Activated CD4-positive, alpha-beta T cell treated with anti-CD3 and anti-CD28 coated beads for 36 hours (primary cell): Measurements from ENCODE around the gene HRAS. TPM values are rescaled to one million over a fixed set of nuclear protein-coding genes. Genes with fewer than 3 reads are reported as not detected.

ENCODE experiments used
- ATAC-seq: fragments of 200-7000 bp; cut with Tn5 transposase; one replicate; pipeline ENCODE4 v1.10.0; 2021; ENCODE audit warnings: mild to moderate bottlenecking, moderate library complexity
- CTCF ChIA-PET: fragments of 350-600 bp; sonication (Branson Sonifier 250); formaldehyde crosslinking; loops from one replicate; lab custom pipeline; 2021; ENCODE audit warnings: antibody characterized with exemption; lab: Charles Lee
- POLR2A ChIA-PET: fragments of 350-600 bp; sonication (Branson Sonifier 250); formaldehyde crosslinking; loops from one replicate; lab custom pipeline; 2021; ENCODE audit warnings: antibody characterized with exemption, inconsistent platforms; lab: Charles Lee
- DNase-seq: peaks from one replicate; pipeline ENCODE4 v3.0.0-alpha.2; 2020
- H3K27ac Mint-ChIP-seq: one replicate; pipeline ENCODE4 v1.8.0; 2021; ENCODE audit warnings: mixed read lengths
- H3K27me3 Mint-ChIP-seq: one replicate; pipeline ENCODE4 v1.8.0; 2021; ENCODE audit warnings: mixed read lengths
- H3K36me3 Mint-ChIP-seq: one replicate; pipeline ENCODE4 v1.8.0; 2021; ENCODE audit warnings: low read depth, mixed read lengths
- H3K4me1 Mint-ChIP-seq: one replicate; pipeline ENCODE4 v1.8.0; 2021; ENCODE audit warnings: mixed read lengths
- H3K4me3 Mint-ChIP-seq: one replicate; pipeline ENCODE4 v1.8.0; 2021; ENCODE audit warnings: mild to moderate bottlenecking, moderate library complexity, mixed read lengths
- H3K9me3 Mint-ChIP-seq: one replicate; pipeline ENCODE4 v1.8.0; 2021; ENCODE audit warnings: low read depth, mixed read lengths
- intact Hi-C, 2 experiments: fragments of 100-400 bp; cut with DNase I in 1 of 2; cut with micrococcal nuclease in 1 of 2; formaldehyde crosslinking; loops; one replicate each; pipeline versions ENCODE4 v1.14.2 to v1.15.1; 2022 to 2024; cut with DNase I, micrococcal nuclease
- total RNA-seq, 2 experiments: library from RNA; stranded (reverse); gene quantifications; one replicate each; pipeline ENCODE4 v1.2.3, GENCODE V29; 2021

The HRAS gene
- 10 to 100 TPM; 26.8 to 41.9 TPM for total RNA-seq

GRCh38 chr11:535519-536454 is at the start of gene HRAS:
Gene HRAS (minus strand): TSS chr11:535576.
- H3K27me3 Mint-ChIP-seq, result no peaks in the 10 kb centered on the region
- ATAC-seq (peak; percentile 93), DNase-seq (peak; percentile 98)
- no peaks in the 10 kb centered on the region for H3K9me3 Mint-ChIP-seq
- POLR2A ChIA-PET, result interaction anchor here (0.7 to 1.2 kb wide), 4 partner anchors 17 to 328 kb away, joined by 3 to 6 read pairs (median 4); partner anchors contain the start of genes BET1L and RIC8A
- CTCF ChIA-PET, result interaction anchor here (0.6 to 1.4 kb wide), 11 partner anchors 10 to 785 kb away, joined by 3 to 7 read pairs (median 4); no protein-coding TSS in a partner anchor
- H3K27ac Mint-ChIP-seq, result peak within 1 kb of the TSS; percentile 81
- H3K4me1 Mint-ChIP-seq, result peaks cover 17% of the 10 kb centered on the region
- peaks cover 1% of the 10 kb centered on the region for H3K36me3 Mint-ChIP-seq
- intact Hi-C loops, result loop anchor here (1.0 to 5.0 kb wide), 16 partner anchors 17 to 375 kb away; partner anchors contain the start of genes CHID1 (in 1 of the 2), DEAF1 (in 1 of the 2), IRF7 (in 1 of the 2) and LMNTD2 (in 1 of the 2)
- peak within 1 kb of the TSS; percentile 79 for H3K4me3 Mint-ChIP-seq

- Mint-ChIP-seq H3K27ac (peak overlapping the region; percentile 10), H3K4me3 (no peak overlapping the region), H3K4me1 (peaks cover 37% of the 10 kb centered on the region), H3K27me3 (no peaks in the 10 kb centered on the region), H3K9me3 (no peaks in the 10 kb centered on the region), H3K36me3 (peaks cover 43% of the 10 kb centered on the region)
- ChIA-PET CTCF (interaction anchor here (1.3 kb wide), 1 partner anchor 30 kb away, joined by 3 read pairs; no protein-coding TSS in a partner anchor), POLR2A (interaction anchor here (0.7 kb wide), 1 partner anchor 17 kb away, joined by 3 read pairs; no protein-coding TSS in a partner anchor)
- intact Hi-C loops, result no loop called here
- DNase-seq (no peak), ATAC-seq (no peak)
These were observed 48.9 kb upstream of the HRAS start for GRCh38 chr11:584287-584686.

GRCh38 chr11:581752-582151 is 46.4 kb upstream of the HRAS start:
- Mint-ChIP-seq H3K27ac (no peak overlapping the region), H3K36me3 (peaks cover 29% of the 10 kb centered on the region), H3K4me1 (peaks cover 42% of the 10 kb centered on the region), H3K9me3 (no peaks in the 10 kb centered on the region), H3K27me3 (no peaks in the 10 kb centered on the region), H3K4me3 (no peak overlapping the region)
- DNase-seq (no peak), ATAC-seq (no peak)
- ChIA-PET CTCF (no interaction called here), POLR2A (no interaction called here)
- intact Hi-C loops, result no loop called here

- CTCF ChIA-PET, result interaction anchor here (0.6 kb wide), 1 partner anchor 178 kb away, joined by 3 read pairs; no protein-coding TSS in a partner anchor
These were observed 46.0 kb upstream of the HRAS start for GRCh38 chr11:581342-581741.

GRCh38 chr11:579830-580601 is 44.6 kb upstream of the HRAS start:
- H3K9me3 Mint-ChIP-seq, result no peaks in the 10 kb centered on the region
- ChIA-PET CTCF (no interaction called here), POLR2A (no interaction called here)
- no peak for DNase-seq
- H3K4me3 Mint-ChIP-seq, result no peak overlapping the region
- intact Hi-C loops, result loop anchor here (5.0 to 10.0 kb wide), 2 partner anchors 215 to 313 kb away; partner anchors contain the start of genes CEND1 (in 1 of the 2) and SLC25A22 (in 1 of the 2)
- peaks cover 23% of the 10 kb centered on the region for H3K36me3 Mint-ChIP-seq
- peaks cover 39% of the 10 kb centered on the region for H3K4me1 Mint-ChIP-seq
- no peak overlapping the region for H3K27ac Mint-ChIP-seq
- peaks cover 2% of the 10 kb centered on the region for H3K27me3 Mint-ChIP-seq
- no peak for ATAC-seq

More at GRCh38 chr11:581342-581741, 46.0 kb upstream of the HRAS start:
- intact Hi-C loops, result no loop called here
- Mint-ChIP-seq H3K9me3 (no peaks in the 10 kb centered on the region), H3K27ac (peak overlapping the region; percentile 37), H3K4me1 (peaks cover 39% of the 10 kb centered on the region), H3K36me3 (peaks cover 26% of the 10 kb centered on the region), H3K27me3 (no peaks in the 10 kb centered on the region), H3K4me3 (no peak overlapping the region)
- DNase-seq, result no peak
- POLR2A ChIA-PET, result no interaction called here
- ATAC-seq, result no peak

- peak overlapping the region; percentile 86 for H3K4me3 Mint-ChIP-seq
- POLR2A ChIA-PET, result interaction anchor here (0.6 to 1.5 kb wide), 3 partner anchors 9 to 178 kb away, joined by 3 to 9 read pairs (median 8); no protein-coding TSS in a partner anchor
- ATAC-seq (no peak), DNase-seq (no peak)
- peak overlapping the region; percentile 83 for H3K27ac Mint-ChIP-seq
- intact Hi-C loops, result loop anchor here (5.0 to 10.0 kb wide), 2 partner anchors 216 to 311 kb away; partner anchors contain the start of genes CEND1 (in 1 of the 2) and SLC25A22 (in 1 of the 2)
- H3K36me3 Mint-ChIP-seq, result peaks cover 21% of the 10 kb centered on the region
- peaks cover 10% of the 10 kb centered on the region for H3K27me3 Mint-ChIP-seq
- no peaks in the 10 kb centered on the region for H3K9me3 Mint-ChIP-seq
- H3K4me1 Mint-ChIP-seq, result peaks cover 50% of the 10 kb centered on the region
- CTCF ChIA-PET, result interaction anchor here (0.5 to 0.8 kb wide), 4 partner anchors 26 to 347 kb away, joined by 3 to 4 read pairs (median 3); partner anchors contain the start of gene AP2A2
These were observed 43.1 kb upstream of the HRAS start for GRCh38 chr11:578276-579035.

GRCh38 chr11:577611-577894 is 42.2 kb upstream of the HRAS start:
- Mint-ChIP-seq H3K4me1 (peaks cover 50% of the 10 kb centered on the region), H3K27me3 (peaks cover 10% of the 10 kb centered on the region), H3K9me3 (no peaks in the 10 kb centered on the region), H3K36me3 (peaks cover 18% of the 10 kb centered on the region), H3K4me3 (peak overlapping the region; percentile 86), H3K27ac (peak overlapping the region; percentile 83)
- ChIA-PET POLR2A (interaction anchor here (1.5 kb wide), 1 partner anchor 10 kb away, joined by 9 read pairs; no protein-coding TSS in a partner anchor), CTCF (interaction anchor here (0.8 kb wide), 1 partner anchor 348 kb away, joined by 3 read pairs; the partner anchor contains the start of gene AP2A2)
- intact Hi-C loops, result loop anchor here (2.0 to 10.0 kb wide), 3 partner anchors 17 to 310 kb away; partner anchors contain the start of genes CEND1 (in 1 of the 2), LMNTD2 (in 1 of the 2), RASSF7 (in 1 of the 2) and SLC25A22 (in 1 of the 2)
- DNase-seq, result peak; percentile 5
- ATAC-seq, result no peak

- Mint-ChIP-seq H3K4me1 (peaks cover 50% of the 10 kb centered on the region), H3K27ac (peak overlapping the region; percentile 83), H3K27me3 (peaks cover 10% of the 10 kb centered on the region), H3K9me3 (no peaks in the 10 kb centered on the region), H3K36me3 (peaks cover 18% of the 10 kb centered on the region), H3K4me3 (peak overlapping the region; percentile 86)
- ChIA-PET POLR2A (interaction anchor here (1.5 kb wide), 2 partner anchors 11 kb away, joined by 9 to 10 read pairs; no protein-coding TSS in a partner anchor), CTCF (no interaction called here)
- DNase-seq (no peak), ATAC-seq (no peak)
- intact Hi-C loops, result loop anchor here (1.0 to 10.0 kb wide), 18 partner anchors 9 to 370 kb away; partner anchors contain the start of genes LMNTD2 (in 2 of the 2), RASSF7 (in 2 of the 2), SLC25A22 (in 2 of the 2) and BET1L (in 1 of the 2)
These were observed 41.6 kb upstream of the HRAS start for GRCh38 chr11:576811-577610.

GRCh38 chr11:575996-576768 is 40.8 kb upstream of the HRAS start, which contains the start of gene PHRF1:
Gene PHRF1 (plus strand): TSS chr11:576470. CDS start chr11:581513, 5,043 bp downstream.
- H3K4me1 Mint-ChIP-seq, result peaks cover 49% of the 10 kb centered on the region
- H3K36me3 Mint-ChIP-seq, result peaks cover 11% of the 10 kb centered on the region
- CTCF ChIA-PET, result interaction anchor here (0.6 to 1.8 kb wide), 6 partner anchors 10 to 70 kb away, joined by 3 to 6 read pairs (median 4); partner anchors contain the start of gene LMNTD2

More at GRCh38 chr11:575996-576768, 40.8 kb upstream of the HRAS start, which contains the start of gene PHRF1:
- peak; percentile 89 for ATAC-seq
- Mint-ChIP-seq H3K27ac (peak within 1 kb of the TSS; percentile 98), H3K9me3 (no peaks in the 10 kb centered on the region), H3K4me3 (peak within 1 kb of the TSS; percentile 86), H3K27me3 (peaks cover 10% of the 10 kb centered on the region)
- intact Hi-C loops, result loop anchor here (1.0 to 10.0 kb wide), 18 partner anchors 8 to 369 kb away; partner anchors contain the start of genes LMNTD2 (in 2 of the 2), RASSF7 (in 2 of the 2), SLC25A22 (in 2 of the 2) and BET1L (in 1 of the 2)
- peak; percentile 98 for DNase-seq
- POLR2A ChIA-PET, result interaction anchor here (0.8 to 1.5 kb wide), 3 partner anchors 11 to 119 kb away, joined by 4 to 10 read pairs (median 4); partner anchors contain the start of genes DEAF1 and TMEM80
